Large intestine (tissue), 3 donors: ENCODE results near the gene PILRB. TPM values are rescaled to one million over a fixed set of nuclear protein-coding genes. Genes with fewer than 3 reads are reported as not detected.
A peak's percentile ranks its signal among the peaks of the same experiment; 100 is the strongest.

Source experiments
- DNase-seq, 2 donors: peaks; one replicate each; pipeline versions ENCODE4 v3.0.0 to v3.0.0-alpha.2; 2013
- H3K27ac ChIP-seq: one replicate; pipeline ENCODE4 v1.5.1; 2013; ENCODE audit warnings: low read length
- H3K27me3 ChIP-seq: 2 replicates; pipeline ENCODE4 v1.6.1; 2013; ENCODE audit warnings: low read length; ENCODE audit not compliant: control insufficient read depth, insufficient read depth
- H3K36me3 ChIP-seq: 2 replicates; pipeline ENCODE4 v1.6.1; 2013; ENCODE audit warnings: low read length; ENCODE audit not compliant: control insufficient read depth, insufficient read depth
- H3K4me1 ChIP-seq: one replicate; pipeline ENCODE4 v1.6.1; 2013; ENCODE audit warnings: low read length; ENCODE audit not compliant: control insufficient read depth, insufficient read depth
- H3K4me3 ChIP-seq: one replicate; pipeline ENCODE4 v1.5.1; 2013; ENCODE audit warnings: low read length
- H3K9me3 ChIP-seq: one replicate; pipeline ENCODE4 v1.6.1; 2013; ENCODE audit warnings: mild to moderate bottlenecking, low read depth, low read length, moderate library complexity; ENCODE audit not compliant: control insufficient read depth
- WGBS: methylation state at CpG from one replicate; pipeline ENCODE4 v1.1.5; 2013; ENCODE audit warnings: low lambda C conversion rate; ENCODE audit not compliant: insufficient coverage; 5-methylcytosine and 5-hydroxymethylcytosine counted together
- polyA plus RNA-seq: library from polyadenylated mRNA; unstranded; fragments of 120-200 nt; gene quantifications from one replicate; pipeline ENCODE4 v1.2.1, GENCODE V29; 2013

The PILRB gene
- polyA plus RNA-seq, 1 donor, result 64.8 TPM

- no peaks in the 10 kb centered on the region for H3K27me3 ChIP-seq
- H3K27ac ChIP-seq, result no peak overlapping the region
- no peaks in the 10 kb centered on the region for H3K4me1 ChIP-seq
- WGBS, result 90% methylated on average over 2 of the region's 6 CpGs
- no peaks in the 10 kb centered on the region for H3K9me3 ChIP-seq
- no peak for DNase-seq
- H3K4me3 ChIP-seq, result no peak overlapping the region
- no peaks in the 10 kb centered on the region for H3K36me3 ChIP-seq
Observed at GRCh38 chr7:100406767-100407166, 48.9 kb downstream of the PILRB start.

- 0% methylated on average over 2 of the region's 12 CpGs for WGBS
- no peak overlapping the region for H3K4me3 ChIP-seq
- no peaks in the 10 kb centered on the region for H3K36me3 ChIP-seq
- H3K4me1 ChIP-seq, result no peaks in the 10 kb centered on the region
- no peak overlapping the region for H3K27ac ChIP-seq
- H3K27me3 ChIP-seq, result no peaks in the 10 kb centered on the region
- DNase-seq, result peak in 1 of 2 donors; percentile 23
- H3K9me3 ChIP-seq, result no peaks in the 10 kb centered on the region
Observed at GRCh38 chr7:100407285-100408180, 49.6 kb downstream of the PILRB start.

DNA sequence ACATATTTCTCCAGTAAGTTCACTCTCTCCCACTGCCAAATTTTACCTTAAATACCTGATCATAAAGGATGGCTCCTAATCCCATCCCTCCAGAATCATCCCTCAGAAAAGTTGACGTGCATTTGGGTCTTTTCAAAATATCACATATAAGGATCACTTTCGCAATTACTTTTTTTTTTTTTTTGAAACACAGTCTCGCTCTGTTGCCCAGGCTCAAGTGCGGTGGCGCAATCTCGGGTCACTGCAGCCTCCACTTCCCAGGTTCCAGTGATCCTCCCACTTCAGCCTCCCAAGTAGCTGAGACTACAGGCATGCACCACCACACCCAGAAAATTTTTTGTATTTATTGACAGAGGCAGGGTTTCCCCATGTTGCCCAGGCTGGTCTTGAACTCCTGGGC lies 53.2 kb downstream of the PILRB start:
- Histone ChIP-seq H3K27me3 (no peaks in the 10 kb centered on the region), H3K27ac (no peak overlapping the region)
- 100% methylated on average over 1 of the region's 6 CpGs for WGBS

DNA sequence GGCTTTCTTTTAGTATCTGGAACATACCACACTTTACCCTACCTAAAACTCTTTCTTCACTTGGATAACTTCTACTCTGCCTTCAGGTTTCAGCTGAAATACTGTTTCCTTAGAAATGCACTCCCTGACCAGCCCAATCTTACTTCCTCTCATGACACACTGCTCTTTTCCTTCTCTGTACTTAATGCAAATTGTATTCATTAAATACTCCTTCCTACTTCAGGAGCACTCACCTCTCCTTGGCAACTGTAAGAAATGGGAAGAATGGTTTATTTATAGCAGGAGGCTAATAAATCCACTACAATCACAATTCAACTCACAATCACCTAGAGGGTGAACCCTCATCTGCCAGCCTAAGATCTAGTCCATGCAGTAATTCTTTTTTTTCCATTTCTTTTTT lies 55.4 kb downstream of the PILRB start:
- H3K36me3 ChIP-seq, result no peaks in the 10 kb centered on the region

More for the DNA sequence above, 53.2 kb downstream of the PILRB start:
- Histone ChIP-seq H3K4me3 (no peak overlapping the region), H3K4me1 (no peaks in the 10 kb centered on the region), H3K9me3 (no peaks in the 10 kb centered on the region), H3K36me3 (no peaks in the 10 kb centered on the region)
- DNase-seq, result no peak

GRCh38 chr7:100413889-100414288 lies 56.0 kb downstream of the PILRB start:
- H3K4me3 ChIP-seq, result no peak overlapping the region
- H3K27me3 ChIP-seq, result no peaks in the 10 kb centered on the region
- DNase-seq, result no peak
- H3K4me1 ChIP-seq, result no peaks in the 10 kb centered on the region
- H3K36me3 ChIP-seq, result no peaks in the 10 kb centered on the region
- no peaks in the 10 kb centered on the region for H3K9me3 ChIP-seq
- WGBS, result no CpG with 5 or more reads among the region's 1 CpG
- H3K27ac ChIP-seq, result no peak overlapping the region

More for the DNA sequence above, 55.4 kb downstream of the PILRB start:
- H3K9me3 ChIP-seq, result no peaks in the 10 kb centered on the region
- H3K4me1 ChIP-seq, result no peaks in the 10 kb centered on the region
- no peak overlapping the region for H3K4me3 ChIP-seq
- no peak overlapping the region for H3K27ac ChIP-seq
- no peaks in the 10 kb centered on the region for H3K27me3 ChIP-seq
- DNase-seq, result no peak

- no peaks in the 10 kb centered on the region for H3K9me3 ChIP-seq
- H3K4me1 ChIP-seq, result no peaks in the 10 kb centered on the region
- no peak overlapping the region for H3K27ac ChIP-seq
- no peak overlapping the region for H3K4me3 ChIP-seq
- DNase-seq, result no peak
- no peaks in the 10 kb centered on the region for H3K27me3 ChIP-seq
- H3K36me3 ChIP-seq, result no peaks in the 10 kb centered on the region
- WGBS, result 52% methylated on average over 4 of the region's 5 CpGs
Observed at GRCh38 chr7:100415448-100415847, 57.5 kb downstream of the PILRB start.

Other genes with a start within 250 kb of the PILRB start
- 36.1 TPM for gene TAF6, start 238.8 kb upstream of the PILRB start, polyA plus RNA-seq
- gene CNPY4, start 238.5 kb upstream of the PILRB start, polyA plus RNA-seq, result 20.1 TPM
- gene MBLAC1, start 231.2 kb upstream of the PILRB start, polyA plus RNA-seq, result 2.8 TPM
- gene LAMTOR4, start 209.2 kb upstream of the PILRB start, polyA plus RNA-seq, result 133 TPM
- 23.8 TPM for gene TRAPPC14, start 199.4 kb upstream of the PILRB start, polyA plus RNA-seq
- gene GAL3ST4, start 189.5 kb upstream of the PILRB start, polyA plus RNA-seq, result 4.2 TPM
- 3.9 TPM for gene GPC2, start 180.7 kb upstream of the PILRB start, polyA plus RNA-seq
- gene STAG3, start 180.2 kb upstream of the PILRB start, polyA plus RNA-seq, result 15.6 TPM
- gene PVRIG, start 138.2 kb upstream of the PILRB start, polyA plus RNA-seq, result 1.5 TPM
- 3.5 TPM for gene SPDYE3, start 50.4 kb upstream of the PILRB start, polyA plus RNA-seq
- gene PILRA, start 15.4 kb downstream of the PILRB start, polyA plus RNA-seq, result 5.8 TPM
- 4.8 TPM for gene ZCWPW1, start 70.6 kb downstream of the PILRB start, polyA plus RNA-seq
- 37.6 TPM for gene MEPCE, start 71.7 kb downstream of the PILRB start, polyA plus RNA-seq
- gene PPP1R35, start 78.4 kb downstream of the PILRB start, polyA plus RNA-seq, result 29.7 TPM
- gene SPACDR, start 106.1 kb downstream of the PILRB start, polyA plus RNA-seq, result 1.4 TPM
- 56.8 TPM for gene TSC22D4, start 121.1 kb downstream of the PILRB start, polyA plus RNA-seq
- 3.5 TPM for gene NYAP1, start 125.8 kb downstream of the PILRB start, polyA plus RNA-seq
- gene AGFG2, start 181.1 kb downstream of the PILRB start, polyA plus RNA-seq, result 18.6 TPM
- gene SAP25, start 215.8 kb downstream of the PILRB start, polyA plus RNA-seq, result 7.9 TPM
- gene LRCH4, start 228.0 kb downstream of the PILRB start, polyA plus RNA-seq, result 40.0 TPM
- 0.88 TPM for gene FBXO24, start 228.2 kb downstream of the PILRB start, polyA plus RNA-seq
- gene PCOLCE, start 244.2 kb downstream of the PILRB start, polyA plus RNA-seq, result 51.4 TPM